H9 (cell line): ENCODE data around the gene BIN1. TPM values are rescaled to one million over a fixed set of nuclear protein-coding genes. Genes with fewer than 3 reads are reported as not detected.

ENCODE experiments used
- DNase-seq: peaks from one replicate; pipeline ENCODE4 v3.0.0-alpha.2; 2017
- H2AFZ ChIP-seq: one replicate; pipeline ENCODE4 v1.6.1; 2013; ENCODE audit warnings: mild to moderate bottlenecking, low read length, control low read depth, moderate library complexity
- H2AK5ac ChIP-seq: 2 replicates; pipeline ENCODE4 v1.6.1; 2013; ENCODE audit warnings: low read length, control low read depth, mixed read lengths; ENCODE audit not compliant: insufficient read length
- H2BK120ac ChIP-seq: one replicate; pipeline ENCODE4 v1.6.1; 2013; ENCODE audit warnings: low read depth, mild to moderate bottlenecking, low read length, control low read depth, inconsistent platforms; ENCODE audit not compliant: poor library complexity, severe bottlenecking
- H2BK12ac ChIP-seq: 2 replicates; pipeline ENCODE4 v1.6.1; 2013; ENCODE audit warnings: low read length, control low read depth, mixed read lengths, low read depth; ENCODE audit not compliant: insufficient read length
- H2BK15ac ChIP-seq: 2 replicates; pipeline ENCODE4 v1.6.1; 2013; ENCODE audit warnings: low read depth, low read length, control low read depth
- H2BK20ac ChIP-seq: one replicate; pipeline ENCODE4 v1.6.1; 2013; ENCODE audit warnings: low read depth, mild to moderate bottlenecking, low read length, control low read depth, inconsistent platforms; ENCODE audit not compliant: poor library complexity, severe bottlenecking
- H2BK5ac ChIP-seq: 2 replicates; pipeline ENCODE4 v1.6.1; 2013; ENCODE audit warnings: low read length, control low read depth, mixed read lengths; ENCODE audit not compliant: insufficient read length
- H3K14ac ChIP-seq: 2 replicates; pipeline ENCODE4 v1.6.1; 2013; ENCODE audit warnings: low read length, control low read depth; ENCODE audit not compliant: insufficient read depth
- H3K18ac ChIP-seq: 2 replicates; pipeline ENCODE4 v1.6.1; 2013; ENCODE audit warnings: low read depth, mild to moderate bottlenecking, mixed read lengths, low read length, control low read depth; ENCODE audit not compliant: insufficient read length
- H3K23ac ChIP-seq: 2 replicates; pipeline ENCODE4 v1.6.1; 2013; ENCODE audit warnings: low read length, control low read depth, mixed read lengths, low read depth; ENCODE audit not compliant: insufficient read length
- H3K23me2 ChIP-seq: 2 replicates; pipeline ENCODE4 v1.6.1; 2013; ENCODE audit warnings: low read depth, mild to moderate bottlenecking, mixed read lengths, low read length, control low read depth; ENCODE audit not compliant: insufficient read length, poor library complexity, severe bottlenecking
- H3K27ac ChIP-seq: 2 replicates; pipeline ENCODE4 v1.5.1; 2013; ENCODE audit warnings: low read length, control low read depth, mixed read lengths, low read depth; ENCODE audit not compliant: insufficient read length
- H3K27me3 ChIP-seq: 2 replicates; pipeline ENCODE4 v1.6.1; 2013; ENCODE audit warnings: low read length, control low read depth, inconsistent platforms; ENCODE audit not compliant: insufficient read depth
- H3K4ac ChIP-seq: 2 replicates; pipeline ENCODE4 v1.6.1; 2013; ENCODE audit warnings: low read depth, mild to moderate bottlenecking, control low read depth, inconsistent platforms, low read length, moderate library complexity
- H3K4me1 ChIP-seq: 2 replicates; pipeline ENCODE4 v1.6.1; 2013; ENCODE audit warnings: low read length, control low read depth, inconsistent platforms; ENCODE audit not compliant: insufficient read depth
- H3K4me2 ChIP-seq: 2 replicates; pipeline ENCODE4 v1.6.1; 2013; ENCODE audit warnings: low read length, control low read depth, mixed read lengths; ENCODE audit not compliant: insufficient read length, insufficient read depth
- H3K56ac ChIP-seq: 2 replicates; pipeline ENCODE4 v1.6.1; 2013; ENCODE audit warnings: low read depth, mild to moderate bottlenecking, mixed read lengths, low read length, control low read depth; ENCODE audit not compliant: insufficient read length
- H3K79me1 ChIP-seq: 2 replicates; pipeline ENCODE4 v1.6.1; 2013; ENCODE audit warnings: low read depth, mild to moderate bottlenecking, moderate library complexity, low read length, control low read depth, inconsistent platforms; ENCODE audit not compliant: insufficient read depth, poor library complexity, severe bottlenecking
- H3K79me2 ChIP-seq: 2 replicates; pipeline ENCODE4 v1.6.1; 2013; ENCODE audit warnings: low read length, control low read depth, inconsistent platforms; ENCODE audit not compliant: insufficient read depth
- H3K9ac ChIP-seq: 2 replicates; pipeline ENCODE4 v1.6.1; 2013; ENCODE audit warnings: low read length, control low read depth, mixed read lengths; ENCODE audit not compliant: insufficient read length; ENCODE audit errors: extremely low read depth
- H3K9me3 ChIP-seq: one replicate; pipeline ENCODE4 v1.6.1; 2013; ENCODE audit warnings: low read depth, low read length, inconsistent platforms; ENCODE audit not compliant: control insufficient read depth
- H3T11ph ChIP-seq: one replicate; pipeline ENCODE4 v1.6.1; 2013; ENCODE audit warnings: mild to moderate bottlenecking, low read length, control low read depth, inconsistent platforms
- H4K20me1 ChIP-seq: one replicate; pipeline ENCODE4 v1.6.1; 2013; ENCODE audit not compliant: control insufficient read depth, insufficient read length, insufficient read depth
- H4K5ac ChIP-seq: 2 replicates; pipeline ENCODE4 v1.6.1; 2013; ENCODE audit warnings: low read depth, mild to moderate bottlenecking, mixed read lengths, low read length, control low read depth; ENCODE audit not compliant: insufficient read length
- H4K8ac ChIP-seq: replicated peaks from 2 replicates; pipeline ENCODE4 v1.6.1; 2013; ENCODE audit warnings: low read length, control low read depth, mixed read lengths, low read depth; ENCODE audit not compliant: insufficient read length
- H4K91ac ChIP-seq: 2 replicates; pipeline ENCODE4 v1.6.1; 2013; ENCODE audit warnings: low read depth, mild to moderate bottlenecking, moderate library complexity, mixed read lengths, low read length, control low read depth; ENCODE audit not compliant: insufficient read length
- H3K27ac Mint-ChIP-seq, 3 experiments: 2 replicates in 2 of 3; 3 replicates in 1 of 3; pipeline ENCODE4 v1.8.0; 2020 to 2021; ENCODE audit warnings: mixed read lengths in 3 of 3, mild to moderate bottlenecking in 1 of 3, moderate library complexity in 1 of 3
- H3K27me3 Mint-ChIP-seq: 2 replicates; pipeline ENCODE4 v1.8.0; 2021; ENCODE audit warnings: low read depth, mild to moderate bottlenecking, moderate library complexity, mixed read lengths
- H3K36me3 Mint-ChIP-seq, 3 experiments: 2 replicates in 2 of 3; 3 replicates in 1 of 3; pipeline ENCODE4 v1.8.0; 2020 to 2021; ENCODE audit warnings: low read depth in 3 of 3, mixed read lengths in 3 of 3; ENCODE audit not compliant: insufficient read depth in 1 of 3
- H3K4me1 Mint-ChIP-seq, 2 experiments: 2 replicates each; pipeline ENCODE4 v1.8.0; 2020; ENCODE audit warnings: mixed read lengths in 2 of 2
- H3K4me3 Mint-ChIP-seq, 2 experiments: 2 replicates in 1 of 2; 3 replicates in 1 of 2; pipeline ENCODE4 v1.8.0; 2020 to 2021; ENCODE audit warnings: mild to moderate bottlenecking in 2 of 2, mixed read lengths in 2 of 2, moderate library complexity in 1 of 2
- H3K9me3 Mint-ChIP-seq, 2 experiments: 2 replicates in 1 of 2; 3 replicates in 1 of 2; pipeline ENCODE4 v1.8.0; 2020; ENCODE audit warnings: mild to moderate bottlenecking in 2 of 2, mixed read lengths in 2 of 2, moderate library complexity in 1 of 2
- CTCF ChIP-seq: fragments of 200-600 bp; sonication (generic); conservative IDR thresholded peaks from 3 replicates; pipeline ENCODE4 v1.8.0; 2021; ENCODE audit warnings: antibody characterized with exemption, mild to moderate bottlenecking
- WGBS: extraction: QIAGEN DNeasy Blood & Tissue Kit; methylation state at CpG from one replicate; pipeline ENCODE4 v1.1.7; 2013; ENCODE audit warnings: missing lambda C conversion rate, low lambda C conversion rate, mixed read lengths; ENCODE audit not compliant: insufficient read length; ENCODE audit errors: extremely low coverage; 5-methylcytosine and 5-hydroxymethylcytosine counted together
- total RNA-seq: library from RNA; stranded (reverse); gene quantifications from 2 replicates; pipeline ENCODE4 v1.2.1, GENCODE V29; 2021

The BIN1 gene
- total RNA-seq, 1 experiment from 2014 or later, result 32.0 TPM

- H4K5ac ChIP-seq, result no peak overlapping the region
- no peak for TF ChIP-seq CTCF
Measured at GRCh38 chr2:127061375-127062273, 45.3 kb downstream of the BIN1 start.

More at GRCh38 chr2:127061375-127062273, 45.3 kb downstream of the BIN1 start:
- Mint-ChIP-seq H3K9me3 (no peaks in the 10 kb centered on the region; a peak in 1 of 5 replicates), H3K27me3 (no peaks in the 10 kb centered on the region), H3K4me3 (no peak overlapping the region), H3K27ac (peak overlapping the region in 1 of 3 experiments; percentile 79; a peak in 1 of 7 replicates), H3K36me3 (peaks cover 7 to 12% (median 10%) of the 10 kb centered on the region in 3 experiments; a peak in 4 of 7 replicates), H3K4me1 (peaks cover 0 to 12% of the 10 kb centered on the region in 2 experiments; a peak in 3 of 4 replicates)
- Histone ChIP-seq H2AK5ac (no peak overlapping the region), H2BK15ac (no peak overlapping the region), H3K4me2 (no peak overlapping the region), H2BK120ac (no peak overlapping the region), H3K9ac (no peak overlapping the region), H3K79me1 (no peaks in the 10 kb centered on the region), H2BK20ac (no peak overlapping the region), H3K27me3 (no peaks in the 10 kb centered on the region), H3K79me2 (no peaks in the 10 kb centered on the region), H4K20me1 (no peaks in the 10 kb centered on the region), H3K9me3 (no peaks in the 10 kb centered on the region), H3K14ac (no peak overlapping the region), H2BK12ac (no peak overlapping the region), H3K27ac (no peak overlapping the region), H3K56ac (no peak overlapping the region), H2AFZ (no peak overlapping the region), H3K4me1 (no peaks in the 10 kb centered on the region; the same call in 1 of the 2 replicates), H4K91ac (no peak overlapping the region), H3K4ac (no peak overlapping the region), H2BK5ac (no peak overlapping the region), H4K8ac (no peak overlapping the region), H3K18ac (no peak overlapping the region), H3T11ph (no peak overlapping the region), H3K23me2 (no peaks in the 10 kb centered on the region), H3K23ac (no peak overlapping the region)
- WGBS, result no CpG with 5 or more reads among the region's 23 CpGs
- no peak for DNase-seq
